Measurements from ENCODE around the gene ACADVL. TPM values are rescaled to one million over a fixed set of nuclear protein-coding genes. Genes with fewer than 3 reads are reported as not detected.

Gene ACADVL
- total and polyA plus RNA-seq, 2 donors (not counting 1 experiment from before 2014, with no cell fraction given): 640 to 696 TPM

- peak overlapping the region; percentile 84 for H3K4me3 Mint-ChIP-seq
- no peaks in the 10 kb centered on the region for H3K79me2 ChIP-seq (ENCODE audit: control insufficient read depth, insufficient read depth, low read length)
- H3K4me1 Mint-ChIP-seq: peaks cover 27% of the 10 kb centered on the region
- H3K9ac ChIP-seq (ENCODE audit: low read length): peak overlapping the region; percentile 66
- intact Hi-C loops (cut with micrococcal nuclease): loop anchor here (2.0 kb wide), 1 partner anchor 19 kb away; the partner anchor contains the start of gene SLC2A4
- H3K27ac Mint-ChIP-seq: peak overlapping the region; percentile 50
- peaks cover 0 to 4% (median 0%) of the 10 kb centered on the region in 3 donors for H3K9me3 ChIP-seq (ENCODE audit: control extremely low read depth in 1 of 3, control insufficient read depth in 2 of 3, insufficient read depth in 1 of 3, low read length in 2 of 3)
- H3K9me3 Mint-ChIP-seq (ENCODE audit: insufficient read depth): no peaks in the 10 kb centered on the region
- TF ChIP-seq CTCF (IDR thresholded peaks at IDR 0.05) (no peak), EZH2 (IDR thresholded peaks at IDR 0.05; ENCODE audit: borderline replicate concordance, insufficient read depth, low read depth, low read length, poor library complexity, severe bottlenecking) (no peak)
- peak overlapping the region in 4 of 5 experiments; percentile 49 to 71 (median 60) for H3K4me3 ChIP-seq (ENCODE audit: control extremely low read depth in 1 of 5, extremely low read depth in 1 of 5, insufficient read depth in 1 of 5, low read depth in 2 of 5, low read length in 4 of 5)
- CTCF ChIA-PET: no interaction called here
- H3K27me3 ChIP-seq (replicated peaks in 1 of 4; ENCODE audit: control extremely low read depth in 1 of 4, control insufficient read depth in 3 of 4, insufficient read depth in 4 of 4, low read length in 3 of 4): peaks cover 0 to 17% (median 8%) of the 10 kb centered on the region in 4 experiments
- peak overlapping the region in 1 of 2 donors; percentile 59 for H3K27ac ChIP-seq (ENCODE audit: low read length in 2 of 2)
- POLR2A ChIA-PET: interaction anchor here (0.9 kb wide), 1 partner anchor 23 kb away, joined by 9 read pairs; no protein-coding TSS in a partner anchor
- H2AFZ ChIP-seq (ENCODE audit: insufficient read depth, low read depth, low read length, poor library complexity, severe bottlenecking): peak overlapping the region; percentile 96
- H3K27me3 Mint-ChIP-seq: peaks cover 20% of the 10 kb centered on the region
- H3K4me1 ChIP-seq (ENCODE audit: control insufficient read depth in 2 of 2, insufficient read depth in 2 of 2, low read length in 2 of 2): peaks cover 27 to 32% of the 10 kb centered on the region in 2 donors
- DNase-seq (peak; percentile 66), ATAC-seq (ENCODE audit: low read depth) (peak; percentile 59)
- H4K20me1 ChIP-seq (ENCODE audit: control insufficient read depth, insufficient read depth, low read length, poor library complexity, severe bottlenecking): no peaks in the 10 kb centered on the region
- H3K4me2 ChIP-seq (replicated peaks; ENCODE audit: low read depth, low read length, poor library complexity, severe bottlenecking): peak overlapping the region; percentile 99
- peaks cover 3 to 22% of the 10 kb centered on the region in 2 experiments for H3K36me3 ChIP-seq (replicated peaks in 1 of 2; ENCODE audit: control extremely low read depth in 1 of 2, control insufficient read depth in 1 of 2, extremely low read depth in 1 of 2, insufficient read depth in 2 of 2, low read length in 1 of 2)
- 9% methylated on average over 66 of the region's 71 CpGs for WGBS (ENCODE audit: insufficient coverage)
These were observed 41.8 kb downstream of the ACADVL start for GRCh38 chr17:7261379-7262191.

Measured in B cell (primary cell).